HG02981 (cell line): ENCODE measurements around the gene MTMR12.
A peak's percentile ranks its signal among the peaks of the same experiment; 100 is the strongest.

Experiments
- ATAC-seq: cut with Tn5 transposase; IDR thresholded peaks from one replicate; pipeline ENCODE4 v1.9.1; 2021; ENCODE audit warnings: mild to moderate bottlenecking, moderate library complexity; ENCODE audit not compliant: unreplicated experiment

MTMR12 gene

DNA sequence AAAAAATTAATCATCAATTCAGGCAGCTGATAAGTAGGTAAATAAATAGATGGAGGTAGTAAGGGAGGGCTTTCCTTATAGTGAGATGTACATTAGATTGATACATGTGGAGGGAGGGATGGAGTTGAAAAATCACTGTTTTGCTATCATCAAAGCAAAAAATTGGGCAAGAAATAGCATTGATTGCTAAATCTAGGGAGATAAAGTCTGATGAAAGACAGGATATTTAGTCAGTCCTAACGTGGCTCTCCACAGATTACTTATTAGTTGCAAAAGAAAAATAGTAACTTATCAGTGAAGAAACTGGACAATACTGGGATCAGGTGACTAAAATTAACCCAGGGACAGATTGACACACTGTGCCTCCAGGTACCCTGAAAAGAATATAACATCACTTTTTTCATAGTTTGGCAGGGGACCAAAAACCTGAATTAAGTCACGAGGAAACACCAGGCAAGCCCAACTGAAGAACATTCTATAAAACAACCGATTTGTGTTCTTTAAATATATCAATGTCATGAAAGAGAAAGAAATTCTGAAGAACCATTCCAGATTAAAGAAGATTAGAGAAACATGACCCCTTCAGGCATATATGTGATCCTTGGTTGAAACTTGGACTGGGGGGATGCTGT lies 111.5 kb downstream of the MTMR12 start:
- ATAC-seq: no peak

GRCh38 chr5:32197032-32197431 lies 115.7 kb downstream of the MTMR12 start:
- ATAC-seq: no peak

- no peak for ATAC-seq
Measured at GRCh38 chr5:32195265-32195664, 117.5 kb downstream of the MTMR12 start.

DNA sequence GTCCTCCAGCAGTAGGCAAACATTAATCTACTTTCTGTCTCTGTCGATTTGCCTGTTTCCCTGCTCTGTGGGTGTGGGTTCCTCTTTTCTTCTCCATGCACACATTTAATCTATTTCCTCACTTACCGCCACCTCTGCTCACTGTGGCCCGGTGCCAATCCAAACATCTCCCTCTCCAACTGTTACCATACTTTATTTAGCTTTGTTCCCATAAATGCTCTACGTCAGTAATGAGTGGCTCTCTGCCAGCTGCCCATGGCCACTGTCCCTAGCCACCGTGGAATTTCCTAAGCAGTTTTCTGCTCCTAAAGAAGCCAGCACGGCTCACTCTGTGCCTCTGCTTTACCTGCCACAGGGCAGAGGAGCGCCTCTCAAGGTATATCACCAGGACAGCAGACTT lies 119.1 kb downstream of the MTMR12 start:
- ATAC-seq: peak; percentile 87

DNA sequence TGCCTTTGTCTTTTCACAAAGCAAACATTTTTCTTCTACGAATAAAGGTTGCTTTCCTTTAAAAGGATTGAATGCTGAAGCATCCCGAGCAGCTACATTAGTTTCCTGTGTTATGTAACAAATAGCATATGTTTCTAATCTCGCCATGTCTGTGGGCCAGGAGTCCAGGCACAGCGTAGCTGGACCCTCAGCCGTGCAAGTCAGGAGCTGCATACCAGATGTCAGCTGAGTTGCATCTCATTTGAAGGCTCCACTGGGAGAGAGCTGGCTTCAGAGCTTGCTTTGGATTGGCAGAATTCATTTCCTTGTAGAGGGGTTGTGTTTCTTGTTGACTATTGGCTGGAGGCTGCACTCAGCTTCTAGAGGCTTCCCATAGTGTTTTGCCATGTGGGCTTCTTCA lies 122.6 kb downstream of the MTMR12 start:
- ATAC-seq: no peak

DNA sequence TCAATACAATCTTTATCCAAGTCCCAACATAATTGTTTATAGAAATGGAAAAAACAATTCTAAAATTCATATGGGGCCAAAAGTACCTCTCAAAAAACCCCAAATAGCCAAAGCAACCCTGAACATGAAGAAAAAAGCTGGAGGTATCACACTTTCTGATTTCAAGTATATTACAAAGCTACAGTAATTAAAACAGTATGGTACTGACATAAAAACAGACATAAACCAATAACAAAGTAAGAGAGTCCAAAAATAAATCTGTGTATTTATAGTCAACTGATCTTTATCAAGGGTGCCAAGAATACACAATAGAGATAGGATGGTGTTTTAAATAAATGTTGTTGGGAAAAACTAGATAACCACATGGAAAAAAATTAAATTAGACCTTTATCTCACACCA lies 125.1 kb downstream of the MTMR12 start:
- no peak for ATAC-seq

DNA sequence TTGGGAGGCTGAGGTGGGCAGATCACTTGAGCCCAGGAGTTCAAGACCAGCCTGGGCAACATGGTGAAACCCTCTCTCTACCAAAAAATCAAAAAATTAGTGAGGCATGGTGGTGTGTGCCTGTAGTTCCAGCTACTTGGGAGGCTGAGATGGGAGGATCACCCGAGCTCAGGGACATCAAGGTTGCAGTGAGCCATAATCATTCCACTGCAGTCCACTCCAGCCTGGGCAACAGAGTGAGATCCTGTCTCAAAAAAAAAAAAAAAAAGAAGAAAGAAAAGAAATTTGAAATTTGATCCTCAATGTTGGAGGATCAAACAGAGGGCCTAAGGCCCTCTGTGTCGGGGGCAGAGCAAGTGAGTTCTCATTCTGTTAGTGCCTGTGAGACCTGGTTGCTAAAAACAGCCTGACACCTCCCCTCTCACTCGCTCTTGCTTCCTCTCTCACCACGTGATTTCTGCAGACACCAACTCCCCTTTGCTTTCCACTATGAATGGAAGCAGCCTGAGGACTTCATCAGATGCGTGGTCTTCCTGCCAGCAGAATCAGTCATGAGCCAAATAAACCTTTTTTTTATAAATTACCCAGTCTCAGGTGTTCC lies 130.2 kb downstream of the MTMR12 start:
- no peak for ATAC-seq
